ENCODE data around the gene RAB44. TPM values are rescaled to one million over a fixed set of nuclear protein-coding genes. Genes with fewer than 3 reads are reported as not detected.
"Not testable (repeated sequence)": the region's sequence is repeated elsewhere in the genome, so short reads cannot be mapped to it uniquely, and the experiment has no call there.

Gene RAB44
- total RNA-seq, result under 1 TPM in 4 of 5 donors, not detected in 1; 0.06 to 0.35 (median 0.09) TPM
- total RNA-seq (2013), result 0.04 TPM
- 0 to 0.89 (median 0.29) reads per million in 29 experiments for total RNA-seq

- DNase-seq, result no peak
- H3K4me1 Mint-ChIP-seq, result peaks cover 2 to 18% (median 5%) of the 10 kb centered on the region in 3 donors
- ChIA-PET POLR2A (no interaction called here), CTCF (interaction anchor here in 1 of 2 donors (1.0 kb wide), 1 partner anchor 9 kb away, joined by 5 read pairs; no protein-coding TSS in a partner anchor)
- H3K27ac Mint-ChIP-seq, result no peak within 1 kb of the TSS
- no peaks in the 10 kb centered on the region for H3K9me3 ChIP-seq
- no peak within 1 kb of the TSS for H3K4me3 Mint-ChIP-seq
- no peak within 1 kb of the TSS for H3K4me3 ChIP-seq (ENCODE audit: control insufficient read depth in 1 of 2, extremely low read depth in 1 of 2, low read length in 1 of 2)
- no peaks in the 10 kb centered on the region for H3K27me3 Mint-ChIP-seq
- 85% methylated on average over 4 of the region's 7 CpGs for WGBS (ENCODE audit: insufficient coverage)
- H3K36me3 ChIP-seq (ENCODE audit: control insufficient read depth in 2 of 2, extremely low read depth in 1 of 2, insufficient read depth in 1 of 2, low read length in 1 of 2), result no peaks in the 10 kb centered on the region
- H3K27me3 ChIP-seq (replicated peaks in 1 of 2; ENCODE audit: control insufficient read depth in 2 of 2, extremely low read depth in 1 of 2, insufficient read depth in 2 of 2, low read length in 1 of 2), result peaks cover 0 to 5% of the 10 kb centered on the region in 2 experiments
- no peak within 1 kb of the TSS for H3K27ac ChIP-seq (ENCODE audit: low read length)
- no peaks in the 10 kb centered on the region for H3K36me3 Mint-ChIP-seq
- ATAC-seq (replicated peaks in 1 of 4), result no peak
- H3K4me1 ChIP-seq (ENCODE audit: control insufficient read depth in 1 of 2, extremely low read depth in 1 of 2, insufficient read depth in 2 of 2, low read length in 2 of 2), result peaks cover 0 to 9% of the 10 kb centered on the region in 2 experiments
- no peaks in the 10 kb centered on the region for H3K9me3 Mint-ChIP-seq
These were observed at the start of gene RAB44 for GRCh38 chr6:36697481-36697903. Gene RAB44, plus strand, starts transcription at chr6:36697826. Its CDS starts 6,410 bp downstream, at chr6:36704236.

- POLR2A ChIA-PET, result no interaction called here
- WGBS (ENCODE audit: insufficient coverage), result no CpG with 5 or more reads among the region's 3 CpGs
- peaks cover 0 to 19% of the 10 kb centered on the region in 2 experiments for H3K27me3 ChIP-seq (replicated peaks in 1 of 2; ENCODE audit: control insufficient read depth in 2 of 2, extremely low read depth in 1 of 2, insufficient read depth in 2 of 2, low read length in 1 of 2)
- no peaks in the 10 kb centered on the region for H3K9me3 Mint-ChIP-seq
- ATAC-seq (replicated peaks in 1 of 4), result no peak
- H3K4me3 Mint-ChIP-seq, result no peak overlapping the region
- no peak overlapping the region for H3K27ac Mint-ChIP-seq
- H3K4me1 Mint-ChIP-seq, result no peaks in the 10 kb centered on the region
- H3K27ac ChIP-seq (ENCODE audit: low read length), result no peak overlapping the region
- CTCF ChIA-PET, result no interaction called here
- H3K4me1 ChIP-seq (ENCODE audit: control insufficient read depth in 1 of 2, extremely low read depth in 1 of 2, insufficient read depth in 2 of 2, low read length in 2 of 2), result no peaks in the 10 kb centered on the region
- H3K36me3 ChIP-seq (ENCODE audit: control insufficient read depth in 2 of 2, extremely low read depth in 1 of 2, insufficient read depth in 1 of 2, low read length in 1 of 2), result no peaks in the 10 kb centered on the region
- no peak for DNase-seq
- no peaks in the 10 kb centered on the region for H3K36me3 Mint-ChIP-seq
- H3K9me3 ChIP-seq, result no peaks in the 10 kb centered on the region
- peaks cover 7 to 10% of the 10 kb centered on the region in 2 donors for H3K27me3 Mint-ChIP-seq
- no peak overlapping the region for H3K4me3 ChIP-seq (ENCODE audit: control insufficient read depth in 1 of 2, extremely low read depth in 1 of 2, low read length in 1 of 2)
These were observed 48.5 kb upstream of the RAB44 start for GRCh38 chr6:36649086-36649485.

GRCh38 chr6:36649701-36650484 lies 47.7 kb upstream of the RAB44 start:
- H3K9me3 Mint-ChIP-seq, result no peaks in the 10 kb centered on the region
- peaks cover 7 to 13% of the 10 kb centered on the region in 2 donors for H3K27me3 Mint-ChIP-seq
- no peak overlapping the region for H3K27ac ChIP-seq (ENCODE audit: low read length)
- no peak overlapping the region for H3K4me3 ChIP-seq (ENCODE audit: control insufficient read depth in 1 of 2, extremely low read depth in 1 of 2, low read length in 1 of 2)
- no peaks in the 10 kb centered on the region for H3K36me3 Mint-ChIP-seq
- H3K36me3 ChIP-seq (ENCODE audit: control insufficient read depth in 2 of 2, extremely low read depth in 1 of 2, insufficient read depth in 1 of 2, low read length in 1 of 2), result no peaks in the 10 kb centered on the region
- no peaks in the 10 kb centered on the region for H3K9me3 ChIP-seq
- no peak for ATAC-seq (replicated peaks in 1 of 4)
- no peak overlapping the region for H3K27ac Mint-ChIP-seq
- no peaks in the 10 kb centered on the region for H3K4me1 ChIP-seq (ENCODE audit: control insufficient read depth in 1 of 2, extremely low read depth in 1 of 2, insufficient read depth in 2 of 2, low read length in 2 of 2)
- WGBS (ENCODE audit: insufficient coverage), result 75% methylated on average over 6 of the region's 13 CpGs
- H3K4me3 Mint-ChIP-seq, result no peak overlapping the region
- ChIA-PET POLR2A (no interaction called here), CTCF (no interaction called here)
- peaks cover 0 to 21% of the 10 kb centered on the region in 2 experiments for H3K27me3 ChIP-seq (replicated peaks in 1 of 2; ENCODE audit: control insufficient read depth in 2 of 2, extremely low read depth in 1 of 2, insufficient read depth in 2 of 2, low read length in 1 of 2)
- H3K4me1 Mint-ChIP-seq, result no peaks in the 10 kb centered on the region
- no peak for DNase-seq

- H3K36me3 Mint-ChIP-seq, result no peaks in the 10 kb centered on the region
- 43% methylated on average over 1 of the region's 2 CpGs for WGBS (ENCODE audit: insufficient coverage)
- no peak overlapping the region for H3K27ac ChIP-seq (ENCODE audit: low read length)
These were observed 46.7 kb upstream of the RAB44 start for GRCh38 chr6:36650848-36651478.

GRCh38 chr6:36651659-36652379 lies 45.8 kb upstream of the RAB44 start:
- no peak overlapping the region for H3K4me3 Mint-ChIP-seq
- CTCF ChIA-PET, result no interaction called here
- Histone ChIP-seq H3K4me3 (ENCODE audit: control insufficient read depth in 1 of 2, extremely low read depth in 1 of 2, low read length in 1 of 2) (no peak overlapping the region), H3K27ac (ENCODE audit: low read length) (no peak overlapping the region), H3K4me1 (ENCODE audit: control insufficient read depth in 1 of 2, extremely low read depth in 1 of 2, insufficient read depth in 2 of 2, low read length in 2 of 2) (no peaks in the 10 kb centered on the region), H3K27me3 (replicated peaks in 1 of 2; ENCODE audit: control insufficient read depth in 2 of 2, extremely low read depth in 1 of 2, insufficient read depth in 2 of 2, low read length in 1 of 2) (peaks cover 0 to 23% of the 10 kb centered on the region in 2 experiments), H3K9me3 (no peaks in the 10 kb centered on the region), H3K36me3 (ENCODE audit: control insufficient read depth in 2 of 2, extremely low read depth in 1 of 2, insufficient read depth in 1 of 2, low read length in 1 of 2) (no peaks in the 10 kb centered on the region)
- H3K27ac Mint-ChIP-seq, result no peak overlapping the region
- no peak for ATAC-seq (replicated peaks in 1 of 4)
- 78% methylated on average over 2 of the region's 11 CpGs for WGBS (ENCODE audit: insufficient coverage)
- DNase-seq, result no peak
- H3K27me3 Mint-ChIP-seq, result peaks cover 23 to 25% of the 10 kb centered on the region in 2 donors
- H3K4me1 Mint-ChIP-seq, result no peaks in the 10 kb centered on the region
- H3K36me3 Mint-ChIP-seq, result no peaks in the 10 kb centered on the region
- POLR2A ChIA-PET, result interaction anchor here in 1 of 2 donors (0.5 kb wide), 1 partner anchor 10 kb away, joined by 3 read pairs; no protein-coding TSS in a partner anchor
- no peaks in the 10 kb centered on the region for H3K9me3 Mint-ChIP-seq

More at GRCh38 chr6:36650848-36651478, 46.7 kb upstream of the RAB44 start:
- CTCF ChIA-PET, result no interaction called here
- Mint-ChIP-seq H3K4me3 (no peak overlapping the region), H3K27me3 (peaks cover 15 to 20% of the 10 kb centered on the region in 2 donors), H3K4me1 (no peaks in the 10 kb centered on the region), H3K9me3 (no peaks in the 10 kb centered on the region), H3K27ac (no peak overlapping the region)
- Histone ChIP-seq H3K4me3 (ENCODE audit: control insufficient read depth in 1 of 2, extremely low read depth in 1 of 2, low read length in 1 of 2) (no peak overlapping the region), H3K27me3 (replicated peaks in 1 of 2; ENCODE audit: control insufficient read depth in 2 of 2, extremely low read depth in 1 of 2, insufficient read depth in 2 of 2, low read length in 1 of 2) (peaks cover 0 to 23% of the 10 kb centered on the region in 2 experiments), H3K36me3 (ENCODE audit: control insufficient read depth in 2 of 2, extremely low read depth in 1 of 2, insufficient read depth in 1 of 2, low read length in 1 of 2) (no peaks in the 10 kb centered on the region), H3K4me1 (ENCODE audit: control insufficient read depth in 1 of 2, extremely low read depth in 1 of 2, insufficient read depth in 2 of 2, low read length in 2 of 2) (no peaks in the 10 kb centered on the region), H3K9me3 (no peaks in the 10 kb centered on the region)
- no peak for ATAC-seq (replicated peaks in 1 of 4)
- POLR2A ChIA-PET, result interaction anchor here in 1 of 2 donors (0.5 to 0.8 kb wide), 3 partner anchors 9 to 114 kb away, joined by 3 read pairs; no protein-coding TSS in a partner anchor
- peak in 1 of 35 experiments; percentile 4 for DNase-seq

- DNase-seq; H3K4me1 ChIP-seq (ENCODE audit: control insufficient read depth in 1 of 2, extremely low read depth in 1 of 2, insufficient read depth in 2 of 2, low read length in 2 of 2); H3K9me3 Mint-ChIP-seq; H3K4me1 Mint-ChIP-seq; H3K4me3 Mint-ChIP-seq; H3K36me3 Mint-ChIP-seq; H3K36me3 ChIP-seq (ENCODE audit: control insufficient read depth in 2 of 2, extremely low read depth in 1 of 2, insufficient read depth in 1 of 2, low read length in 1 of 2); H3K27ac ChIP-seq (ENCODE audit: low read length); ATAC-seq (replicated peaks in 1 of 4); H3K4me3 ChIP-seq (ENCODE audit: control insufficient read depth in 1 of 2, extremely low read depth in 1 of 2, low read length in 1 of 2); H3K27ac Mint-ChIP-seq; H3K9me3 ChIP-seq: not testable (repeated sequence)
- H3K27me3 Mint-ChIP-seq, result peaks cover 32 to 35% of the 10 kb centered on the region in 2 donors
- H3K27me3 ChIP-seq (replicated peaks in 1 of 2; ENCODE audit: control insufficient read depth in 2 of 2, extremely low read depth in 1 of 2, insufficient read depth in 2 of 2, low read length in 1 of 2), result peaks cover 0 to 25% of the 10 kb centered on the region in 2 experiments
- WGBS (ENCODE audit: insufficient coverage), result 60% methylated on average over 1 of the region's 5 CpGs
- POLR2A ChIA-PET, result interaction anchor here in 1 of 2 donors (0.6 kb wide), 1 partner anchor 628 kb away, joined by 3 read pairs; no protein-coding TSS in a partner anchor
- CTCF ChIA-PET, result interaction anchor here in 1 of 2 donors (0.6 kb wide), 1 partner anchor 196 kb away, joined by 4 read pairs; no protein-coding TSS in a partner anchor
These were observed 43.2 kb upstream of the RAB44 start for GRCh38 chr6:36654469-36654868.
